ENCODE results near the gene NASP.
A peak's percentile ranks its signal among the peaks of the same experiment; 100 is the strongest.

NASP gene

GRCh38 chr1:45620588-45621500 lies 37.0 kb downstream of the NASP start:
- DNase-seq (ENCODE audit: low spot score), result no peak

DNA sequence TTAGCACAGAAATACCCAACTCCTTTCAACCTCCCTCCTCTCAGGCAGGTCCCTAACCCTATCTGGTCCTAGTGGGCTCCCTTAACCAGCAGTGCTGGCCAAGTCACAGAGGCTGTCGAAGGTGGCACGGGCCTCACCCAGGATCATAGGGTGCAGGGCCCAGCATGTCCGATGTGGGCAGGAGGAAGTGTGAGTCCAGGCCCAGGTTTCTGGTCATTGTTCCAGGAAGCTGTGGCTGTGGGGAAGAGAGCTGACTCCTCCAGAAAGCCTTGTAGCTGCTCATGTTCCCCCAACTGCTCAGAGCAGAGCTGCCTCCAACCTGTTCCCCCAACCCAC lies 37.6 kb downstream of the NASP start:
- DNase-seq (ENCODE audit: low spot score), result no peak

DNA sequence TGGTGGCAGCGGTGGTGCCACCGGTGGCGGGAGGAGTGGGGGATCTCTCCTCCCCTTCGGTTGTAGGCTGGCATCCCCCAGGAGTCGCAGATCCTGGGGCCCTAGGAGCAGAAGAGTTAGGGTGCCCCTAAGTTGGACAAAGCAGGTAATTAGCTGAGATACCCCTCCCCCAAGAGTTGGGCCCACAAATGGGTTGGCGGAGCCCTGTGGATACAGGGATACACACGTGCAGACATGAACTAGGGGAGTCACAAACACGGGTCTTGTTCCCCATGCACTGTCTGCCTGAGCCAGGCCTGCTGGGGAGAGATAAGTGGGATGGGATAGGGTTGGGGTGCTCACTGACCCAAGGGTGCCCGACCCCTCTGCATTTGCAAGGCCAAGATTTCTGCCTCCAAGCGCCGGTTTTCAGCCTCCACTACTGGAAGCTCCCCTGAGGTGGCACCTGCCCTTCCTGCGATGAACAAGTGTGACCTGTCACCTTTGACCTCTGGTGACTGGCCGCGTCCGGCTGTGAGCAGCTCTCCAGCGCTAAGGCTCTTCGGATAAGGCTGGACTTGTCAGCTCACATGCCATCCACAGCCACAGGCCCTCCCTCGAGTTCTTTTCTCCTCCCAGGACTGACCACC lies 38.2 kb downstream of the NASP start:
- DNase-seq (ENCODE audit: low spot score), result no peak

DNA sequence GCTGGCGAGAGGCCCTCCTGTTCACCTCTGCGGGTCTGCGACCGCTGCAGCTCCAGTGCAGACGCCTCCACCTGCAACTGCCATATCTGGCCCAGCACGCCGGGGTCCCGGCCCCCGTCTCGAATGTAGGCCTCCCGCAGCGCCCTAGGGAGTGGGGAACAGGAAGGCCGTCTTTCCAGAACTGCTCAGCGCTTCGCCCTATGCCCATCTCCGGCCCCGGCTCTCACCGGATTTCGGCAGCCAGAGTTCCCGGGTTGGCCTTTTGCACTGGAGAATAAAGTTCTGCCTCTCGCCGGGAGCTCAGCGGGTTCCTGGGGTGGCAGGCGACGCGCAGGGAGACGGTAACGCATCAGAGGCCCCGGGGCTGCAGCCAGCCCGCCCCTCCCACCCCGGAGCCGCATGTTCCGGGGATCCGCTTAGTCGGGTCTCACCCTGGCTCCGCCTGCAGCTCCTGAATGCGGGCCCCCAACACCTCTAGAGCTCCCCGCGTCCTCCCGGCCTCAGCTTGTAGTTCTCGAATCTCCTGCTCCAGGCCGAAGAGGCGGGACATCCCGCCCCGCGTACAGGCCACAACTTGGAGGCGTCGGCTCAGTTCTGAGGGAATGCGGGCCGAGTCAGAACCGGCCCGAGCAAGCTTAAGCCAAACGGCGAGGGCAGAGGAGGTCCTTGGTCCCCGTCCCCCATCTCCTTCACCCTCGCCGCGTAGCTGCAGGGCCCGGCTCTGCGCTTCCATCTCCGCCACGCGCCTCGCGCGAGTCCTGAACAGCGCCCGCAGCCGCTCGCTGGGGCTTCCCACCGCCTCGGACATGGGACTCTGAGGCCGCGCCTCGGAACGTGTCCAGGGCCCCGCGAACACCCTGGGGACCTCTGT lies 38.9 kb downstream of the NASP start:
- DNase-seq (ENCODE audit: low spot score), result no peak

DNA sequence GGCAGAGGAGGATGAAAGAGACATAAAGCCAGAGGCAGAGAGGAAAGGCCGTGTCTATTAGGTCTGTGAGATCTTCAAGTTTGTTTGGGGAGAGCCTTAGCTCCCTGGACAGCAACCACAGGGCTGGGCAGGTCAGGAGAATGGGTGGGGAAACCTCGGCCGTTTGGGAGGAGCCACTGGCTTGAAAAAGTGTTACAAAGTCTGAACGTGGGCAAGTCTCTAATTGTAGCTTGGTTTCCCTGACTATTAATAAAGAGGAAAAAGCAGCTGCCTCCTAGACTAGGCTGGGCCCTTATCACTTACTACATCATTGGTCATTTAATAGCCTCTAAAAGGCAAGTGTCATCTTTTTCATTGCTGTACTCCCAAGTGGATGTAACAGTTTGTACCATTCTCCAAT lies 40.1 kb downstream of the NASP start, which contains the start of gene CCDC17:
CCDC17 (minus strand) TSS at position 83 of the 400 bp plus-strand sequence. CDS start 145 bp downstream, outside the sequence.
- no peak for DNase-seq (ENCODE audit: low spot score)

- DNase-seq (ENCODE audit: low spot score), result no peak
Observed at GRCh38 chr1:45629035-45629434, 45.2 kb downstream of the NASP start.

GRCh38 chr1:45630429-45630828 lies 46.6 kb downstream of the NASP start:
- no peak for DNase-seq (ENCODE audit: low spot score)

DNA sequence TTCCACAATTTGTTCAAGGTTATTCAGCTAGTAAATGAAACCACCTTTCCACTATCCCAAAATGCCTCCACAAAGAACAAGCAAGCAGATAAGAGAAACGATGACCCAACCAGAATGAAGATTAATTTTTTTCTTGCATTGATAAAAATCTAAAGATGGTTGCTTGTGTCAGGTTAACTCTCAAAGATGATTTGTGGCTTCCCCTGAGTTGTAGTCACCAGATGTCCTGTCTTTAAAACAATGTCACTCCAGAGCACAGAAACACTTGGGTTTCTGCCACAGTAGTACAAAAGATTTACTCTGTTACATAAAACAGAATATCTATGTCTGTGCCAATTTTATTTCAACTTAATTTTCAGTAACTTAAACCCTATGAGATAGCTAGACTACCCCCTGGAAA lies 51.4 kb downstream of the NASP start:
- DNase-seq (ENCODE audit: low spot score), result no peak

GRCh38 chr1:45640293-45640692 lies 56.5 kb downstream of the NASP start:
- DNase-seq (ENCODE audit: low spot score), result no peak

DNA sequence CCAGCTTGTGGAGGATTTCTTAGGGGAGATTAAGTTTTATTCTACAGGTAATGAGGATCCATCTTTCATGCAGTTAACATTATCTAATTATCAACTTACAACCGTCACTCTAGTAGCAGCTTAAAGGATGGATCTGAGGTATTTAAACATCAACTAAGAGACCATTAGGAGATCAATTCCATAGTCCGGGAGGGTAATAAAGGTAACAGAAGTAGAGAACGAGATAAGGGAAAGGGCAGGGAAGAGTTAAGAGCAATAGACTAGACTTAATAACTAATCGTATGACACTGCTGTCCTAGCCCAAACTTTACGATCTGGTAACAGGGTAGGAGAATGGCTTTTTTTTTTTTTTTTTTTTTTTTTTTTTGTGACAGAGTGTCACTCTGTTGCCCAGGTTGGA lies 59.5 kb downstream of the NASP start:
- no peak for DNase-seq (ENCODE audit: low spot score)

DNA sequence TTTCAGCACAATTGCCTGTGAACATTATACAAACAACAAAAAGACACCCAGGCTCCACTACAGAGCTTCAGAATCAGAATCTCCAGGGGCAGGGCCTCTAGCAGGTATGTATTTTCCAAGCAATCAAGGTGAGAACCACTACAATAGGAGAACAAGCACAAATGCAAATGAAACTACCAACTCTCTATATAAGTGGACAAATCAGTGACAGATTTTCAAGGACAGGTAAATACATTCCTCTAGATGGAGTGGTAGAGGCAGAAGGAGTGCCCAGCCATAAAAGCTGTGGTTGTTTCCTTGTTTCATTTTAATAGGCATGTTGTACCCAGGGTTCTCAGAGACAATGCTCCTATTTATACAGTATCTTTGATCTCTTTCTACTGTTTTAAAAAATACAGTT lies 60.1 kb downstream of the NASP start:
- DNase-seq (ENCODE audit: low spot score), result peak; percentile 78

- DNase-seq (ENCODE audit: low spot score), result no peak
Observed at GRCh38 chr1:45644661-45645060, 60.8 kb downstream of the NASP start.

DNA sequence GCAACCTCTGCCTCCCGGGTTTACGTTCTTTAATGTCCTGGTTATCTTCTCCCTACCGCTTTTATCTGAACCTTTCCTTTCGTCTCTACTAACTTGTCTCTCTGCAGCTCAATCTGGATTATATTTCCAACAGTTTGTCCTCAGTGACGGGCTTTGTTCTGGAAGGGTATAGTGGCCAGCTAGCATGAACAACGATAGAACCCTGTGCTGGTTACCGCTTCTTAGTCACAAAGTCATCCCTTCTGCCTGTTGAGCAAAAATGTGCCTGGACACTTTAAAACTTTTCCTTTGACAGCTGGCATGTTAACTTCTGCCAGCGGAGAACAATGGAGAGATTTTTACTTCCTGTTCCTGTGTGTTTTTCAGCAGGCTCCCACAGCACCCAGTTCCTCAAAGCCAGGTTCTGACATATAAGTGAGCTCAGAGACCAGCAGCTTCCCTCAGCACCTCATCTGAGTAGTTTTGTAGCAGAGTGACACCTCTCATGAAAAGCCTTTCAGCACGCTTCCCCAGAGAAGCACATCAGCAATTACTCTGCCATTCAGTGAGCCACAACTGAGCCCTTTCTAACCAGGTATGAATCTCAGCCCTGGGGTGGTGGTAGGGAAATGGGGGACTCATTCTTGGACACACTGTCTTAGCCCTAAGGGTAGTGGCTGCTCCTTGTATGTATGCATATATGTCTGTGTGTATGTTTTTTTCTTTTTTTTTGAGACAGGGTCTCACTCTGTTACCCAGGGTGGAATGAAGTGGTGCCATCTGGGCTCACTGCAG lies 63.6 kb downstream of the NASP start:
- DNase-seq (ENCODE audit: low spot score), result no peak

- no peak for DNase-seq (ENCODE audit: low spot score)
Observed at GRCh38 chr1:45654540-45655280, 70.9 kb downstream of the NASP start.

DNA sequence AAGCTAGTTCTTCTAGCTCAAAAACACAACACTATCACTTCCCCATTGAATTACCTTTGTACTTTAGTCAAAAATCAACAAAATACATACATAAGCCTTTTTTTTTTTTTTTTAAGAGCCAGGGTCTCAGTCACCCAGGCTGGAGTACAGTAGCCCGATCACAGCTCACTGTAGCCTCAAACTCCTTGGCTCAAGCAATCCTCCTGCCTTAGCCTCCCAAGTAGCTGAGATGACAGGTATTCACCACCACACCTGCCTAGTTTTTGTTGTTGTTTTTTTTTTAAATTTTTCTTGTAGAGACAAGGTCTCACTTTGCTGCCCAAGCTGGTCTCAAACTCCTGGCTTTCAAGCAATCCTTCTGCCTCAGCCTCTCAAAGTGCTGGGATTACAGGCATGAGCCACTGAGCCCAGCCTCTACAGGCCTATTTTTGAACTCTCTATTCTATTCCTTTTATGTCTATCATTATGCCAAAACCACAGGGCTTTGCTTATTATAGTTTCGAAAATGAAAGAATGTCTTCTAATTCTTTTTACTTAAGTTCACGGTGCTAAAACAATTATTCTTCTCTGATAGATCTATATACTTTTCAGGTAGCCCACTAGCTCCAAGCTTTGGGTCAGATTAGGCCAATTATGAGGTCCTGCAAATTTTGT lies 72.9 kb downstream of the NASP start:
- DNase-seq (ENCODE audit: low spot score), result no peak

DNA sequence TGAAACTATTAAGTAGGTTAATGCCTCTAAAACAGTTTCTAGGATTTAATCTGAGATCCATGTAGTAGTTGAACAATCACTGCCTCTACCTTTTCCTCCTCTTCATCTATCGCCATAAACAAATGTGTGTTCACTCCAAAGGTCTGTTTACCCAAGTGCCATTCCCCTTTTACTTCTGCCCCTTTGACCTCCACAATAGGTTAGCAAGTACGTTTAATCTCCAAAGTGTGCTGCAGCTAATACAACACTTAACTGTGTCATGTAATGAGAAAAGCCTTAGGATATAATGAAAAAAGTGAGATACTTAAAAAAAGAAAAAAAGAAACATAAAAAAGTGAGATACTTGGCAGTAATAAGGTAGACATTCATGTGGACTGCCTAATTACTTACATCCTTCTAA lies 74.3 kb downstream of the NASP start:
- no peak for DNase-seq (ENCODE audit: low spot score)

GRCh38 chr1:45659222-45659621 lies 75.4 kb downstream of the NASP start:
- DNase-seq (ENCODE audit: low spot score), result no peak

GRCh38 chr1:45660336-45660735 lies 76.5 kb downstream of the NASP start:
- DNase-seq (ENCODE audit: low spot score), result no peak

- no peak for DNase-seq (ENCODE audit: low spot score)
Observed at GRCh38 chr1:45666836-45667235, 83.0 kb downstream of the NASP start.

DNA sequence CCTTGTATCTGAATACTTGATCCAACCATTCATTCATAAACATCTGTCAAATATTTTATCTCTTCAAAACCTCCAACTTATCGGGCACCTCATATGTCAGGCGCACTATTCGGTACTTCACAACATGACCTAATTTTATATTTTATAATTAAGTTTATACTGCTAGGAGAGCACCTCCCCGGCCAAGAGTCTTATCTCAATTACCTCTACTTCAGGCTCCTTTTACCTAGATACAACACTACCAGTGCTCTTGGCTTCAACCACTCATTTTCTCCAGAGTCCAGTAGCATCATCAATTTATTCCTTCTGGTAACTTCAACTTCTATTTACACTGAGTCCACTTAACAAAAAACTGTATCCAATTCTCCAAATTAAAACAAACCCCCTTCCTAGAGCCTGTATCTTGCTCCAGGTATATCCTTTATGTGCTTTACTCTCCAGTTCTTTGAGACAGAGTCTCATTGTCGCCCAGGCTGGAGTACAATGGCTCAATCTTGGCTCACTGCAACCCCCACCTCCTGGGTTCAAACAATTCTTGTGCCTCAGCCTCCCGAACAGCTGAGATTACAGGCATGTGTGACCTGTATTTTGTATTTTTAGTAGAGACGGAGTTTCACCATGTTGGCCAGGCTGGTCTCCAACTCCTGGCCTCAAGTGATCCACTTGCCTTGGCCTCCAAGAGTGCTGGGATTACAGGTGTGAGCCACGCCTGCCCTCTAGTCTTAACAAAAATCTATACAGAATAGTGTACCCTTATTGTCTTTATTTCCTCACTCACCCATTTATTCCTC lies 83.7 kb downstream of the NASP start:
- no peak for DNase-seq (ENCODE audit: low spot score)

All from LoVo (cell line).